KMS-11 (cell line): ENCODE data around the gene MAPKAP1.

Experiments
- H2AFZ ChIP-seq: fragments of 200-600 bp; sonication (generic); 2 replicates; pipeline ENCODE4 v1.6.1; 2016; ENCODE audit warnings: antibody characterized with exemption, mixed run types, low read depth
- H3K27ac ChIP-seq: fragments of 200-600 bp; sonication (generic); 2 replicates; pipeline ENCODE4 v1.6.1; 2016; ENCODE audit warnings: mild to moderate bottlenecking, mixed run types
- H3K27me3 ChIP-seq: fragments of 200-600 bp; sonication (generic); 2 replicates; pipeline ENCODE4 v1.6.1; 2017; ENCODE audit warnings: mild to moderate bottlenecking, low read depth, mixed run types, moderate library complexity; ENCODE audit not compliant: insufficient read depth
- H3K36me3 ChIP-seq: fragments of 200-600 bp; sonication (generic); 2 replicates; pipeline ENCODE4 v1.6.1; 2017; ENCODE audit warnings: mild to moderate bottlenecking, mixed run types; ENCODE audit not compliant: insufficient read depth
- H3K4me1 ChIP-seq: fragments of 200-600 bp; sonication (generic); 2 replicates; pipeline ENCODE4 v1.6.1; 2016; ENCODE audit warnings: mild to moderate bottlenecking, low read depth, mixed run types; ENCODE audit not compliant: poor library complexity, severe bottlenecking
- H3K4me2 ChIP-seq: fragments of 200-600 bp; sonication (generic); 2 replicates; pipeline ENCODE4 v1.7.0; 2016; ENCODE audit warnings: mild to moderate bottlenecking, mixed run types
- H3K4me3 ChIP-seq: fragments of 200-600 bp; sonication (generic); IDR thresholded peaks from 2 replicates; pipeline ENCODE4 v1.6.1; 2017; ENCODE audit warnings: low read depth, low read length, mixed read lengths; ENCODE audit not compliant: insufficient read depth
- H3K79me2 ChIP-seq: fragments of 200-600 bp; sonication (generic); 2 replicates; pipeline ENCODE4 v1.6.1; 2016; ENCODE audit warnings: low read depth, mixed run types; ENCODE audit not compliant: insufficient read depth
- H3K9ac ChIP-seq: fragments of 200-600 bp; sonication (generic); 2 replicates; pipeline ENCODE4 v1.6.1; 2016; ENCODE audit warnings: mild to moderate bottlenecking, mixed run types
- H4K20me1 ChIP-seq: fragments of 200-600 bp; sonication (generic); 2 replicates; pipeline ENCODE4 v1.6.1; 2016; ENCODE audit warnings: mild to moderate bottlenecking, mixed run types; ENCODE audit not compliant: insufficient read depth
- CTCF ChIP-seq: fragments of 200-600 bp; sonication (generic); conservative IDR thresholded peaks from 2 replicates; pipeline ENCODE4 v1.6.1; 2017; ENCODE audit warnings: low read depth, mild to moderate bottlenecking, antibody characterized with exemption, low read length, moderate library complexity, mixed read lengths

Gene MAPKAP1

GRCh38 chr9:125527471-125528002 lies 179.5 kb downstream of the MAPKAP1 start:
- Histone ChIP-seq H3K27me3 (no peaks in the 10 kb centered on the region), H2AFZ (no peak overlapping the region), H3K27ac (no peak overlapping the region), H3K36me3 (no peaks in the 10 kb centered on the region), H3K4me1 (peaks cover 5% of the 10 kb centered on the region), H3K4me3 (no peak overlapping the region), H4K20me1 (no peaks in the 10 kb centered on the region), H3K79me2 (no peaks in the 10 kb centered on the region; the same call in 1 of the 2 replicates), H3K4me2 (no peak overlapping the region), H3K9ac (no peak overlapping the region)
- no peak for TF ChIP-seq CTCF

GRCh38 chr9:125525921-125526631 lies 180.9 kb downstream of the MAPKAP1 start:
- Histone ChIP-seq H2AFZ (no peak overlapping the region), H4K20me1 (no peaks in the 10 kb centered on the region), H3K4me1 (peaks cover 16% of the 10 kb centered on the region), H3K9ac (no peak overlapping the region), H3K27ac (no peak overlapping the region), H3K4me2 (no peak overlapping the region), H3K4me3 (no peak overlapping the region), H3K79me2 (no peaks in the 10 kb centered on the region; the same call in 1 of the 2 replicates), H3K27me3 (no peaks in the 10 kb centered on the region), H3K36me3 (no peaks in the 10 kb centered on the region)
- TF ChIP-seq CTCF = no peak

- Histone ChIP-seq H2AFZ (no peak overlapping the region), H3K36me3 (no peaks in the 10 kb centered on the region), H3K27ac (no peak overlapping the region), H3K4me2 (no peak overlapping the region), H3K79me2 (no peaks in the 10 kb centered on the region), H3K9ac (no peak overlapping the region), H4K20me1 (no peaks in the 10 kb centered on the region), H3K4me1 (peaks cover 16% of the 10 kb centered on the region), H3K4me3 (no peak overlapping the region), H3K27me3 (no peaks in the 10 kb centered on the region)
- no peak for TF ChIP-seq CTCF
These were observed 182.2 kb downstream of the MAPKAP1 start for GRCh38 chr9:125524583-125525355.

GRCh38 chr9:125523681-125524080 lies 183.3 kb downstream of the MAPKAP1 start:
- Histone ChIP-seq H3K4me3 (no peak overlapping the region), H4K20me1 (no peaks in the 10 kb centered on the region), H3K4me1 (peaks cover 16% of the 10 kb centered on the region), H3K4me2 (no peak overlapping the region), H3K36me3 (no peaks in the 10 kb centered on the region), H3K9ac (no peak overlapping the region), H3K27ac (no peak overlapping the region), H3K79me2 (no peaks in the 10 kb centered on the region), H2AFZ (no peak overlapping the region), H3K27me3 (no peaks in the 10 kb centered on the region)
- TF ChIP-seq CTCF = no peak
